Large intestine (tissue), 3 donors: Measurements from ENCODE around the gene RNF144A. TPM values are rescaled to one million over a fixed set of nuclear protein-coding genes. Genes with fewer than 3 reads are reported as not detected.

Source experiments
- DNase-seq, 2 donors: peaks; one replicate each; pipeline versions ENCODE4 v3.0.0 to v3.0.0-alpha.2; 2013
- H3K27ac ChIP-seq: one replicate; pipeline ENCODE4 v1.5.1; 2013; ENCODE audit warnings: low read length
- H3K27me3 ChIP-seq: 2 replicates; pipeline ENCODE4 v1.6.1; 2013; ENCODE audit warnings: low read length; ENCODE audit not compliant: control insufficient read depth, insufficient read depth
- H3K36me3 ChIP-seq: 2 replicates; pipeline ENCODE4 v1.6.1; 2013; ENCODE audit warnings: low read length; ENCODE audit not compliant: control insufficient read depth, insufficient read depth
- H3K4me1 ChIP-seq: one replicate; pipeline ENCODE4 v1.6.1; 2013; ENCODE audit warnings: low read length; ENCODE audit not compliant: control insufficient read depth, insufficient read depth
- H3K4me3 ChIP-seq: one replicate; pipeline ENCODE4 v1.5.1; 2013; ENCODE audit warnings: low read length
- H3K9me3 ChIP-seq: one replicate; pipeline ENCODE4 v1.6.1; 2013; ENCODE audit warnings: mild to moderate bottlenecking, low read depth, low read length, moderate library complexity; ENCODE audit not compliant: control insufficient read depth
- WGBS: methylation state at CpG from one replicate; pipeline ENCODE4 v1.1.5; 2013; ENCODE audit warnings: low lambda C conversion rate; ENCODE audit not compliant: insufficient coverage; 5-methylcytosine and 5-hydroxymethylcytosine counted together
- polyA plus RNA-seq: library from polyadenylated mRNA; unstranded; fragments of 120-200 nt; gene quantifications from one replicate; pipeline ENCODE4 v1.2.1, GENCODE V29; 2013

The RNF144A gene
- polyA plus RNA-seq, 1 donor = 7.2 TPM

DNA sequence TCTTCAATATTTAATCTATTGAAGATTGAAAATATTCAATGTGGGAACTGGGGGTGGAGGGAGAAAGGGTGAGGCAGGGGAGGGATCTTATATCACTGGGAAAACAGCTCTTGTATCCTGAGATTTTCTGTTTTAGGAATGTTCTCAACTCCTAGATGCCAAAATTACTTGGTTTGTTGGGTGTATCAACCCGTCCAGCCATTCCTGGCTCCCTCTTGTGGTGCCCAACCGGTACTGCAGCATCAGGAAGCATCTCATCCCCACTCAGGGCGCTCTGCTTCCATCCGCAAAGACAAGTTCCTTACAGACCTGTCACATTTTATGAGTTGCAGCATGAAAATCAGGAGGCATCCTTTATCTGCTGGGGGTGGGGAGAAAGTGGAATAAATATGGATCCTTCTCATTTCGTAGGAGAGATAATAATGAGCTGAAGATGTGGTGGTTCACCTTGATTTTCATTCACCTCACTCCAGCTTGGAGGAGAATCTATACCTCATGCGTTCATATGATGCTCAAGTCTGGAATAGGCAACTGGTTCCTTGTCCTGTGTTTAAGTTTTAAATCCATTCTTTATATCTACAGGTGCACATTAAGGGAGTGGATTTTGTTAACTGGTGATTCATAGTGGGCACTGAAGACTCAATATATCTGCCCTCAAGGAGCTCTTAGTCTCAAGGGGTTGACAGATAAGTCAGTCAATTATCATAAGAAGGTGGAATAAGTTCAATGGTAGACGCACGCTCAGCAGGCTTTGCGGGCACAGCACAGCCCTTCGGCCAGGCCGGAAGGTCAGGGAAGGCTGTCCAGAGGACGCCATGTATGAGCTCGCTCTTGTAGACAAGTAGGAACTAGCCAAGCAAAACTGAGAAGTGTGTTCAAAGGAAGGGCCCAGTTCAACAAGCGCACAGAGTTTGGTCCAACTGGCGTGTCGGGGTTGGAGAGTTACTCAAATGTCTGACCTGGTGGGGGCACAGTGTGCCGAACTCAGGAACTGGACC, 127.3 kb downstream of the RNF144A start:
- Histone ChIP-seq H3K27me3 (no peaks in the 10 kb centered on the region), H3K4me3 (no peak overlapping the region), H3K9me3 (no peaks in the 10 kb centered on the region), H3K4me1 (no peaks in the 10 kb centered on the region), H3K36me3 (no peaks in the 10 kb centered on the region), H3K27ac (no peak overlapping the region)
- no CpG with 5 or more reads among the region's 17 CpGs for WGBS
- peak in 1 of 2 donors; percentile 23 for DNase-seq

DNA sequence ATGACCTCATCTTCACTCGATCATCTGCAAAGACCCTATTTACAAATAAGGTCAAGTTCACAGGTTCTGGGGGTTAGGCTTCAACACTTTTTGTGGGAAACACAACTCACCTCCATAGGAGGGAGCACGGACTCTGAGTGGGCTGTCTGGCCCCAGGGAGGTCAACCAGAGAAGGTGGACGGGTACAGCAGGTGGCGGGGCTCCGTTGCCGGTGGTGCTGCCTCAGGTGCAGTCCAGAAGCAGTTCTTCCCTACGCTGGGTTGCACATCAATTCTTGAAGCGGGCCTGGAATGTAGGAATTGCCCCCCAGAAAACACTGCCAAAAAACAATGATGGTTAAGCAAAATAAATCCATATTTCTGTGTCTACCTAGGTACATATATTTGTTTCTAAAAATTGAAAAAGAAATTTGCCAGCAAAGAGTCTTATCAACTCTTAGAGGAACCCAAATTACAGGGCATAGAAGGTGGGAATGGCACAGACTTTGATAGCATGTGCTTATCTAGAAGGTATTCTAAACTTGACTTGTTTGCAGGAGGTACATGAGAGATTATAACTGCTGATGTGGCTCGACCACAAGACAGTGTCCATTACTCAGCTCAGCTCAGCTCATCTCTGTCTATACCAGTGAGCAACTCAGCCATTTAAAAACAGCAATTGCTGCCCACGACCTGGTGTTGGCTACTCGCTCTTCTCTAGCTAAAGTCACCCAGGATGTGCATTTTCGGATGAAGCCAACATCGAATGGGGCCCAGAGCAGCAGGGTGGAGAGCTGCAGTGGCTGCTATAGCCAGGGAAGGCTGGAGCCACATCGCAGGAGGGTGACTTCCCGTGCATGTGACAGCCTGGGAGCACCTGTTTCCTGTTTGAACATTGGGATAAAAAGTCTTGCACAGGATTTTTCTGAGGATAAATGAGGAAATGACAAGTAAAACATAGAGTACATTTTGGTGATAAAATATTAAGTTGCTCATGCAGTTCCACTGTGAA, 128.7 kb downstream of the RNF144A start:
- no peaks in the 10 kb centered on the region for H3K4me1 ChIP-seq
- no peaks in the 10 kb centered on the region for H3K27me3 ChIP-seq
- DNase-seq = no peak
- H3K27ac ChIP-seq = no peak overlapping the region
- no CpG with 5 or more reads among the region's 15 CpGs for WGBS
- H3K36me3 ChIP-seq = no peaks in the 10 kb centered on the region
- no peaks in the 10 kb centered on the region for H3K9me3 ChIP-seq
- H3K4me3 ChIP-seq = no peak overlapping the region

DNA sequence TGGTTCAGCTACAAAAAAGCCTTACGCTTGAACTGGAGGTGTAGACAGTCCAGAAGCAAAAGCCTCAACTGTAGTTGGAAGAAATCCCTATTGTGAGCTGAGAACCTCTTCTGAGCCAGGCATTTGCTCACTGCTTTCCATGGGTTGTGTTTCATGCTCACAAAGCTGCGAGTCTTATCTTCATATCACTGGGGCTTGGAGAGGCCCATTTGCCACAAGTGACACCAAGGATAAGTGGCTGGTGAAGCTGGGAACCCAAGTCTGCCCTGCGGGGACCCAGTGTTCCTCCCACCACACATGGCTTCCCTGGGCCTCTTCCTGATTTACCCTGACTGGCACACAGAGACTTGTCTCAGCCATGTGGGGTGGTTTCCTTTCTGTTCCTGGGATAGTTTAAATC, 130.4 kb downstream of the RNF144A start:
- no peak overlapping the region for H3K27ac ChIP-seq
- H3K4me3 ChIP-seq = no peak overlapping the region
- no CpG with 5 or more reads among the region's 3 CpGs for WGBS
- no peaks in the 10 kb centered on the region for H3K27me3 ChIP-seq
- no peak for DNase-seq
- no peaks in the 10 kb centered on the region for H3K9me3 ChIP-seq
- no peaks in the 10 kb centered on the region for H3K4me1 ChIP-seq
- no peaks in the 10 kb centered on the region for H3K36me3 ChIP-seq

DNA sequence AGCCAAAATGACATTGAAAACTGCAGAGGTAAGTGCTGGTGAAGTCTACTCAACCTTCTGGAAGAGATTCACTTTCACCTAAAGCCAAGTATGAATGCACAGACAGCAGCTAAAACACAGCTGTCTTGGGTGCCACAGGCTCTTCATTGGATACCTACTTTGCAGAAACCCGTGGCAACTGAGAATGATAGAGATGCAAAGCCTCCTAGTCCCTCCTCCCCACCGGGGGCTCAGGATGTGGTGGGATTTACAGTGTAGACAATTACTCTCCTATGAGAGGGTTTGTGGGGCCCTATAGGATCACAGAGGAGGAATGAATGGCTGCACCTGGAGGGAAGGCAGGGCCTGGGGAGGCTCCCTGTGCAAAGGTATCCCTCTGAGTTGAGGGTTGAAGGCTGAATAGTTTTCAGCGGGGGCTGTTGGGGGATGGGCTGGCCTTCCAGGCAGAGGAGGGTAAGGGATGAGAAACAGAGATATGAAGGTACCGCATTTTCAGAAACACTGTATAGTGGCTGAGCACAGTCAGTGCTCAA, 131.6 kb downstream of the RNF144A start:
- no peaks in the 10 kb centered on the region for H3K9me3 ChIP-seq
- DNase-seq = no peak
- H3K4me3 ChIP-seq = no peak overlapping the region
- WGBS = no CpG with 5 or more reads among the region's 4 CpGs
- no peak overlapping the region for H3K27ac ChIP-seq
- no peaks in the 10 kb centered on the region for H3K4me1 ChIP-seq
- H3K27me3 ChIP-seq = no peaks in the 10 kb centered on the region
- no peaks in the 10 kb centered on the region for H3K36me3 ChIP-seq

DNA sequence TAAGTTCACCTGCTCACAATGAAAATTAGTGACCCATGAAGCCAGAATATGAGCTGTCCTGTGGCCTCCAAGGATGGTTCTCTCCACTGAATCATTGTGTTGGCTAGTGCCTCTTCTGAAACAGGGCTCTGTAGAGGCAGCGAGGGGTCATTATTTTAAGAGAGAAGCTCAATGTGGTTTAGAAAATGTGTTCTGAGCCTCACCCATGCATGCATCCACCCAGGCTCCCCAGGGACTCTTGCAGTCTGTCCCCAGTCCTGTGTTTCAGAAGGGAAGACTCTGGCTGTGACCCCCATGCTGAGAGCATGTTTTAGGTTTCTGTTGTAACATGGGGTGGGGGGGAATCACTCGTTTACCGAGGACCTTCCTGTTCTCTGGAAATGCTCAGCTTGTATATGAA, 135.2 kb downstream of the RNF144A start:
- no CpG with 5 or more reads among the region's 3 CpGs for WGBS
- Histone ChIP-seq H3K9me3 (no peaks in the 10 kb centered on the region), H3K4me1 (no peaks in the 10 kb centered on the region), H3K36me3 (no peaks in the 10 kb centered on the region), H3K4me3 (no peak overlapping the region), H3K27ac (no peak overlapping the region), H3K27me3 (no peaks in the 10 kb centered on the region)
- DNase-seq = no peak

DNA sequence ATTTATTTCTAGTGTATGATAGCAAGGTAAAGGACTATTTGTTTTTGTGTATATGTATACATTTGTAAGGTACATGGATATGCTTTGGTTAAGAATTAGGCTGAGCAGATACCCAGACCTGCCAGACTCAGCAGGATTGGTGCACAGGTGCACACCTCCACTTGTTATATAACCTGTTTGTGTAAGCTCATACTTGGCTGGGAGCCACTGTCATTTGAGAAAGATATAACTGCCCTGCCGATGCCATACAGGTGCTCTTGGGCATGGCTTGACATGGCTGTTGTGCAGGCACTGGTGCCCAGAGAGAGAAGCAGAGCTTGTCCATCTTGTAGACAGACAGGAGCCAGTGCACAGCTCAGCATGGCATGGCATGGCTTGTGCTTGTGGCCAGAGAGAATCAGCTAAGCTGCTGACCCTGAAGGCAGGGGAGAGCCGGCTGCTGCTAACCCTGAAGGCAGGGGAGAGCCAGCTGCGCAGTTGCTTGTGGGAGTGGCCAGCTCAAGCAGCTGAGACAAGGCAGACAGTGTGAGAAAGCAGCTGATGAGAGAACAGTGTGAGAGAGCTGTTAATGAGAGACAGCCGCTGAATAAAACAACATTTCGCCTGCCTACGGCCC, 136.5 kb downstream of the RNF144A start:
- no CpG with 5 or more reads among the region's 6 CpGs for WGBS
- H3K4me1 ChIP-seq = no peaks in the 10 kb centered on the region

DNA sequence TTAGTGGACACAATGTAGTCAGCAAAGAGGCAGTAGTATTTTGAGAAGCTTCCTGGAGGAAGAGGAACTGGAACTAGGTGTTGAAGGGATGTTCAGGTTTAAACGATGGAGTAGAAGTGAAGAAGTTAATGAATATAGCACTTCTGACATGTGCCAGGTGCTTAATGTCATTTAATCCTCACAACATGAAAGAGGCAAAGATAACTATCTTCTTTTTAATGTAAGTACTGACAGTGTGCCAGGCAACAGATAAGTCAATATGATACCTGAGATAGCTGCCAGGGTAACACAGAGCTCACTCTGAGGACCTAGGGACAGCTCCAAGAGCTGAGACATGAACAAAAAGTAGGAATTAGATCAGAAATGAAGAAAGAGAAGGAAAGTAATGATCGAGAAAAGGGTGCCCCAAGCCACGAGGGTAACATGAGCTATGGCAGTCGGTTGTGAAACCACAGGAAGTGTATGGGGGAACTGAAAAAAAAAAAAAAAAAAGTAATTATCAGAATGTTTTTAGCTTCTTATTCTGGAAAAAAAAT, 140.7 kb downstream of the RNF144A start:
- WGBS = no CpG with 5 or more reads among the region's 4 CpGs
- Histone ChIP-seq H3K36me3 (no peaks in the 10 kb centered on the region), H3K27me3 (no peaks in the 10 kb centered on the region), H3K4me1 (no peaks in the 10 kb centered on the region), H3K4me3 (no peak overlapping the region), H3K27ac (no peak overlapping the region), H3K9me3 (no peaks in the 10 kb centered on the region)
- no peak for DNase-seq

More for the DNA sequence above, 136.5 kb downstream of the RNF144A start:
- Histone ChIP-seq H3K27me3 (no peaks in the 10 kb centered on the region), H3K36me3 (no peaks in the 10 kb centered on the region), H3K4me3 (no peak overlapping the region), H3K27ac (no peak overlapping the region), H3K9me3 (no peaks in the 10 kb centered on the region)
- DNase-seq = no peak

DNA sequence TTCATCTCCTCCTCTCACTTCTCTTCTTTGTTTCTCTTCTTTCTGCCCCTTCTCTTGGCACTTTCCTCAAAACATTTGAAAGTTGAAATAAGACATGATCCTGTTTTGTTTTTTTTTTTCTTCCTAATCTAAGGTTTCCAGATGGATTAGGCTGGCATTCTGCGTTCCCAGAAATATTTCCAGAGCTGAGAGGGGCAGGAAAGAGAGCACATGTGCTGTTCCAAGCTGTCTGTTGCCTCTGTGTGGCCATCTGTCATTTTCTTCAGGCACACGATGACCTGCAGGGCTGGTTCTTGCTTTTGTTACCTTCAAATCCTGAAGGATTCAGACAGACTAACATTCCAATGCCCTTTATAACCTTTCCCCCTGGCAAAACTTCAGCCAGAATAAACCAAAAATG, 142.9 kb downstream of the RNF144A start:
- Histone ChIP-seq H3K27ac (no peak overlapping the region), H3K4me3 (no peak overlapping the region), H3K4me1 (no peaks in the 10 kb centered on the region), H3K9me3 (no peaks in the 10 kb centered on the region), H3K36me3 (no peaks in the 10 kb centered on the region), H3K27me3 (no peaks in the 10 kb centered on the region)
- whole genome bisulfite sequencing = no CpG with 5 or more reads among the region's 2 CpGs
- DNase-seq = no peak

DNA sequence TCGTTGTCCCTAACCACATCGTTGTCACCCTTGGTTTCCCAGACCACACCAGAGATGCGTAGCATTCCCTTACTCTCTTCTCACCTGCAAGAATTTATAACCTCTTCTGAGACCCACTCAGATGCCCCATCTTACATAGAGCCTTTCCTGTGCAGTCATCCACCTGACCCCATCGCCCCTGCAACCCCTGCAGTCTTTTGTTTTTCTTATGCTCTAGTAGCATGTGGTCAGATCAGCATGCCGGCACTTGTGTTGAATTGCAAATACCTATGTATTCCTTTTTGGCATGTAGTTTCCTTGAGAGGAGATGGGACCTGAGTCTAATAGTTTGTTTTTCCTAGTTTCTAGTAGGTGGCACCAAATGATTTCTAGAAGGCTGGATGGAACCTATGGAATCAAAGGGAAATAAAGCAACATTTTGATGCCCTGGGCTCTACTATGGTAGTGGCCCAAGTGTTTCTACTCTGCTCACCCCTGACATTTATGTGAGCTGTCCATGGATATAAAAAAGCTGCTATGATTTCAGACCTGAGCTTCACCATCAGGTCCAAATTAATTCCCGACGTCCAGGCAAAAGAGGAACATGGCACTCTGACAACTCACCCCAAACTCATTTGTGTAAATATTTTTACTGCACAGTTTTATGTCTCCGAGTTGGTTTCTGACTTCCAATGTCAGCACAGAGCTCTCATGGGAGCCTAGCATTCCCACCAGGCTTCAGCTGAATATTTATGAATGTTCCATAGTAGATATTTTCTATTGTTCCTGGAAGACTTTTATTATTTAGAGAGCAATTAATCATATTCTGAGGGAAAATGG, 143.6 kb downstream of the RNF144A start:
- Histone ChIP-seq H3K4me1 (no peaks in the 10 kb centered on the region), H3K27me3 (no peaks in the 10 kb centered on the region), H3K27ac (no peak overlapping the region), H3K36me3 (no peaks in the 10 kb centered on the region), H3K9me3 (no peaks in the 10 kb centered on the region), H3K4me3 (no peak overlapping the region)
- WGBS = 71% methylated on average over 2 of the region's 8 CpGs
- DNase-seq = no peak
